RPMI8226 (cell line): Measurements from ENCODE around the gene ARF5.
A peak's percentile ranks its signal among the peaks of the same experiment; 100 is the strongest.
"Not testable (repeated sequence)": the region's sequence is repeated elsewhere in the genome, so short reads cannot be mapped to it uniquely, and the experiment has no call there.

Experiments used
- DNase-seq: peaks from one replicate; pipeline ENCODE4 v3.0.0-alpha.2; 2015

ARF5 gene

GRCh38 chr7:127588019-127588696 lies at the start of gene ARF5:
Gene ARF5, plus strand, starts transcription at chr7:127588411. Its CDS starts 88 bp downstream, at chr7:127588499.
- DNase-seq, result peak; percentile 93

GRCh38 chr7:127539116-127539515 lies 49.1 kb upstream of the ARF5 start:
- DNase-seq, result no peak

GRCh38 chr7:127540461-127540860 lies 47.8 kb upstream of the ARF5 start:
- not testable (repeated sequence) for DNase-seq

DNA sequence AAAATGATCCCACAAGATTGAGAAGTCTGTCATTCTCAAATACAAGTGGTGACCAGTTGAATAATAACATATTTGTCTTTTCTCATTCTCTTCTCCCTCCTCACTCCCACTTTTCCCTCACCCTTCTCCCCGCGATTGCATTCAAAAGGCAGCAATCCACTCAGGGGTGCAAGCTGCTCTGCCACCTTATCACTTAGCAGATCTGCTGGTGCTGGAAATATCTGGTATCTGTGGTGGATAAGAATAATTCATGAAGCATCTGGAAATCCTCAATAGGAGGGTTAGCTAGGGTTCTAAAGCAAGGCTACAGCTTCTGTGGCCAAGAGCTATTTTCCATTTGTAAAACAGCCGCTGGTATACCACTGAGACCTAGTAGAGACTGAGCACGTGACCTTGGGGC lies 46.7 kb upstream of the ARF5 start:
- DNase-seq, result no peak

DNA sequence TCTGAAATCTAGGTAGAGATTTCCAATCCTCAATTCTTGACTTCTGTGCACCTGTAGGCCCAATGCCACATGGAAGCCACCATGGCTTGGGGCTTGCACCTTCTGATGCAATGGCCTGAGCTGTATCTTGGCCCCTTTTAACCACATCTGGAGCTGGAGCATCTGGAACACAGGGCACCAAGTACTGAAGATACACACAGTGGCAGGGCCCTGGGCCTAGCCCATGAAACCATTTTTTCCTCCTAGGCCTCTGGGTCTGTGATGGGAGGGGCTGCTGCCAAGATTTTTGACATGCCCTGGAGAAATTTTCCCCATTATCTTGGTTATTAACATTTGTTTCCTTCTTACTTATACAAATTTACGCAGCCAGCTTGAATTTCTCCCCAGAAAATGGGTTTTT lies 41.9 kb upstream of the ARF5 start:
- no peak for DNase-seq

GRCh38 chr7:127550247-127550646 lies 38.0 kb upstream of the ARF5 start:
- no peak for DNase-seq

GRCh38 chr7:127551941-127552340 lies 36.3 kb upstream of the ARF5 start:
- no peak for DNase-seq

GRCh38 chr7:127556404-127556803 lies 31.8 kb upstream of the ARF5 start:
- DNase-seq, result no peak

DNA sequence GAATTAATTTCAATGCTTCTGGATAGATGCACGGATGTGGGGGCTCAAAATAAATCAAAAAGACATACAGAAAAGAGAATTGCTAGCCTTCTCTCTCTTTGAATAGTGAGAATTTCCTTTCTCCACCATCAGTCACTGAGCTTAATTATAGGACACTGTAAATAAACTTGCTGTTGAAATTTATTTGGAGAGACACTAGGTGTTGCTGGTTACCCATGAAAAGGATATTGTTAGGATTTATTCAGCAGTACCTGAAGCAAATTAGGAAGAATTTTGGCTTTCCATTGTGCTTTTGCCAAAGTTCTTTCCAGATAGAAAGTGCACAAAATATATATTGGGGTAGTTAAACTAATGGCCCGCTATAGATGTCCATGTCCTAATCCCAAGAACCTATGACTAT lies 30.4 kb upstream of the ARF5 start:
- no peak for DNase-seq

- DNase-seq, result no peak
These were observed 22.0 kb upstream of the ARF5 start for GRCh38 chr7:127566242-127566641.

DNA sequence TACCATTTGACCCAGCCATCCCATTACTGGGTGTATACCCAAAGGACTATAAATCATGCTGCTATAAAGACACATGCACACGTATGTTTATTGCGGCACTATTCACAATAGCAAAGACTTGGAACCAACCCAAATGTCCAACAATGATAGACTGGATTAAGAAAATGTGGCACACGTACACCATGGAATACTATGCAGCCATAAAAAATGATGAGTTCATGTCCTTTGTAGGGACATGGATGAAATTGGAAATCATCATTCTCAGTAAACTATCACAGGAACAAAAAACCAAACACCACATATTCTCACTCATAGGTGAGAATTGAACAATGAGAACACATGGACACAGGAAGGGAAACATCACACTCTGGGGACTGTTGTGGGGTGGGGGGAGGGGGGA lies 20.2 kb upstream of the ARF5 start:
- DNase-seq, result not testable (repeated sequence)

DNA sequence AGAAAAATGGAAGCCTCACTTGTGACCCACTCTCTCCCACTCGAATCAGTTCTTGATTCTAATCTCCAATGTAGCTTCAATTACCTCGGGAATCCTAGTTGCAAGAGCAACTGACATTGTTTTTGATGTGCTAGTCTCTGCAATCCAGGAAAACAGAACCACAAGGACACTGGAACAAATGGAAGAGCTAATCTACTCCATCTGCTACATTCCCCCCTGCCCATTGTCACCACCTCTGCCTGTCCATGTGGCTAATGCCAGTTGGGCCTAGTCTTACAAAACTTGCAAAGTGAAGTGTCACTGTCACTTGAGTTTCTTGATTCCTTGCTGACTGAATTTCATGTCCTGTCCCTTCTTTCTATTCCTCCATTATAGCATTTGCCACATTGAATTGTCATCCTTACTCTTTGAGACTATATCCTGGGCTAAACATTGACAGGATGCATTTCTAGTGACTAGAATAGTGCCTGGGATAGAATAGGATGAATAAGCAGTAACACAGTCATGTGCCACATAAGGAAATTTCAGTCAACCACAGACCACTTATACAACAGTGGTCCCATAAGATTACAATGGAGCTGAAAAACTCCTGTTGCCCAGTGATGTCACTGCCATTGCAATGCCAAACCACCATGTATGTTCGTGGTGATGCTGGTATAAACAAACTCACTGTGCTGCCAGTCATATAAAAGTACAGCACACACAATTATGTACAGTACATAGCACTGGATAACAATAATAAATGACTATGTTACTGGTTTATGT lies 16.3 kb upstream of the ARF5 start:
- no peak for DNase-seq

DNA sequence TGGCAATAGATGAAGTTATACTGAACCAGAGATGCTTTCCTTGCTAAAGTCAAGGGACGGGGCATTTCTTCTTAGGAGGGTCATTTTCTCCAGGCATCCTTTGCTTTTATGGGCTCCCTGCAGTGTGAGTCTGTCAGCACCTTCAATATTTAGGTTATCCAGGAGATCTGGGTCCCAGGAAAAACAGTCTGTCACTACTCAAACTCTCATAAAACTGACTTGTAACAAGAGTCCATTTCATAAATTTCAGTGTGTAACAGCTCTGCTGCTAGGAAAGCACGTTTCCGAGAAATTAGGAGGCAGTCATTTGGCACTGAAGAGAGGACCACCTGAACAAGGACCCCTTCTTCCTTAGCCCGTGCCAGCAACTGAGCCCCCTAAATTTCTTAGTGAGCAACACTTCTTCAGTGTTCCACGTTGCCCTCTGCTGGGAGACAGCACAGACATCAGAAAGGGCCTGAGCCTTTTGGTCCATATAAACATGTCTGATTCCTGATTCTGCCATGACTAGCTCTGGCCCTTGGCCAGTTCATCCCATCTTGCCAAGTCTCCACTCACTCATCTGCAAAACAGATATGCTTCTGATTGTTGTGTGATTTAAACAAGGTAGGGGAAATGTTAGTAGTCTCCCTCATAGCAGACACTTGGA lies 10.1 kb upstream of the ARF5 start:
- no peak for DNase-seq

GRCh38 chr7:127578711-127579275 lies 9.4 kb upstream of the ARF5 start:
- DNase-seq, result no peak

DNA sequence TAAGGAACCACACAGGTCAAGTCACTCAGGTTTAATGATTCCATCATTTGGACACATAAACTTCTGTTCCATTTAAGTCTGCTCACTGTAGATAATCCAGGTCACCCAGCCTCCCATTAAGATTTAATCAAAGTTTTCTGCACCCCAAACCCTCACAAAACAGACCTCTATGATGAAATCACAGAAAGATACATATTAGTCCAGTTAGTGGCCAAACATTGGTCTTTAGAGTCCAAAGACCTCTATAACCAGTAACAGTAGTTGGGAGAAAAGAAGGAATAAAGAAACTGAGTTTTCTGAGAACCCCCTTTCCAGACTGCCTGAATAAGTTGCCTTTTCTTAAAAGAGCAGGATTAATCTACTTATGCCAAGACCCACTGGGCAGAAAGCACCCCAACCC lies 7.6 kb upstream of the ARF5 start:
- no peak for DNase-seq

DNA sequence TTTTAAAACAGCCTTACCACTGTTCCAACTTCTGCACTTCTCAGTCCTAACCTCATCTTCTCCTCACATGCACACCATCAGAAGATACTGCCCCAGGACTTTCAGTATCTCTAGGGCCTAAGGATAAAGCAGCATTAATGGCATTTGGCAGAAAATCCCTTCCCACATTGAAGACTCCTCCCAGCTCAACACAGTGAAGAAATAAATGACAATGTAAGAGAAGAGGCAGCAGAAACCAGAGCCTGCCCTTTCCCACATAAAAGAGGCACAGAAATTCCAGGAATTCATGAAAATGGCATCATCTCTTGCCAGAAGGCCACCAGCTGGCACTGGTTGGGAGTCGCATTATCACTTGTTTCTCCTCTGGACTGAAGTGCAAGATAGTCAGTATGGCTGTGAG lies 6.5 kb upstream of the ARF5 start:
- no peak for DNase-seq

DNA sequence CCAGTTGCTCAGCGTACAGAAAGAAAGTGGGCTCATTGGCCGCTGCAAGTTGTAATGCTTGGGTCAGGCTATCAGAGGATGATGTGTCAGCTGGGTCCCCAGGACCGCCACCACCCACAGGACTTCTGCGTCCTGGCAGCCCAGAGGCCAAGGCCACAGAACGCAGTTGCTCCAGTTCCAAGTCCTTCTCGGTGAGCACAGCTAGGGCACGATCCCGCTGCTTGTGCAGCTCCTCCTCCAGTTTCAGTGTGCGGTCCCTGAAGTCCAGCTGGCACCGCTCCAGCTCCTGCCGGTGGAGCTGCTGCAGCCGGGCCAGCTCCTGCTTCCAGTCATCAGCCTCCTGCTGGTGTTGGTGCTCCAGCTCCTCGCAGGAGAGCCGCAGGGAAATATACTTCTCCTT lies 5.8 kb upstream of the ARF5 start:
- DNase-seq, result no peak

DNA sequence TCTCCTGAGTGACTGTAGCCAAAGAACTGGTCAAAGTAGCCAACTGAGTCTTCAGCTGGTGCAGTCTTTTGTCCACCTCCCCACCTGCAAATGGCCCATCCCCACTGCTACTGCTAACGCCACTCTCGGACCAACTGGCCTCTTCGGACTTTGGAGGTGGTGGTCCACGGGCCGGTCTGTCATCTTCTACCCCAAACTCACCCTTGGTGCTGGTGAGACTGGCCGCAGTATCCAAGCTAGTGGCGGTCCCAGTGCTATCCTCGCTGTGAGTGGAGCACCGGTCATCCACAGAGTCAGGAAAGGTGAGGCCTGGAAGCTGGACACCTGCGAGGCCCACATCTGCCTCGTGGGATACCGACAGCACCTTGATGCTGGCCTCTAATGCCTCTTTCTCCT lies 3.6 kb upstream of the ARF5 start:
- DNase-seq, result no peak

DNA sequence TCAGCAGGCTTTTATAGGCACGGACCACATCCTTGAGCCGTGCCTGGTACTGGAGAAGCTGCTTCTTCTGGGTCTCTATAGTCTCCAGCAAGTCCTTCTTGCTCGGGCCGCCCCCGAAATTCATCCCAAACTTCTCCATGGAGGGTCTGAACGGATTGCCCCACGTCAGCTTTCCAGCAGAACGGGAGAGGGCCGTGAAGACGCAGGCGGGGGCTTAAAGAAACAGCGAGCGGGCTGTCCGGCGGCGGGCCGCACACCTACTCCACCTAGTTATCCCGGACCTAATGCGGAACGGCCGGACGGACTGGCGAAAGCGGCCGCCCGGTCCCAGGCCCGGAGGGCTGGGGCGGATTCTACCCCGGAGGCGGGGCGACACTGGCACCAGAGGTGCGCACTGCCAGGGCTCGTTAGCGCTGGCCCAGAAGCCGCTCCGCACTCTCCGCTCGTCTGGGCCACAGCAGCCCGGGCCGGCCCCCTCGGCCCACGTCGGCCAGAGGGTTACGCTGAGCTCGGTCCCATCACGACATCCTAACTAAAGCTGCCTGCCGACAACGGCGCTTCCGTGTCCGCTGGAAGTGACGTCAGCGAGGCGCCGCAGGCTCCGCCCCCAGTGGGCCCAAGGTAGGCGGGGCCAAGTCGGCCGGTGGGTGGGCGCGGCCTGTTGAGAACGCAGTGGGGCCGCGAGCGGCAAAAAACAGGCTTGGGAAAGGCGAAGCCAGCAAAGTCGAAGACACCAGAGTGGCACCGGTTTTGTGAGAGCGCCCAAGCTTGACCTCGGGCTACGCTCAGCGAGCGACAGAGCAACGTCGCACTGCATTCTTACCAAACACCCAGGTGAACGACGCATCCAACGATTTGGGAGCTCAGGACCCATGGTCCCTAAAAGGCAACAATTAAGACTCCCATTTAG lies 2.9 kb upstream of the ARF5 start, which contains the start of gene GCC1:
Gene GCC1, minus strand, starts transcription at position 553 of the 910 bp plus-strand sequence. Its CDS starts 414 bp downstream, at position 139.
- DNase-seq, result peak; percentile 89

DNA sequence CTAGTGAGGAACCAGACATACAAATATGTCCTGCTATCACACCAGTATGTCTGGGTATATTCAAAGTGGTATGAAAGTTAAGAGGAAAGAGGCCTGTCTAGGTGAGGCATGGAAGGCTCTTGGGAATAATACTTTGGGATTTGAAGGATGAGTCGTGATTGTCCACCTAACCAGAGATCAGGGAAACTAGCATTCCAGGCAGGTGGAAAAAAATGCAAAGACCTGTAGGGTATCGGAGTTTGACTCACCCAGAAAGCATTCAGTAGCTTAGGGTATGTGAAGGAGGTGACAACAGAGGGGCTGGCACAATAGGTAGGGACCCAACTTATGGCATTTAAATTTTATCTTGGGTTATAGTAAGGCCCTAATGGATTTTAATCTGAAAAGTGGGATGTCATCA lies 1.9 kb upstream of the ARF5 start:
- DNase-seq, result no peak

DNA sequence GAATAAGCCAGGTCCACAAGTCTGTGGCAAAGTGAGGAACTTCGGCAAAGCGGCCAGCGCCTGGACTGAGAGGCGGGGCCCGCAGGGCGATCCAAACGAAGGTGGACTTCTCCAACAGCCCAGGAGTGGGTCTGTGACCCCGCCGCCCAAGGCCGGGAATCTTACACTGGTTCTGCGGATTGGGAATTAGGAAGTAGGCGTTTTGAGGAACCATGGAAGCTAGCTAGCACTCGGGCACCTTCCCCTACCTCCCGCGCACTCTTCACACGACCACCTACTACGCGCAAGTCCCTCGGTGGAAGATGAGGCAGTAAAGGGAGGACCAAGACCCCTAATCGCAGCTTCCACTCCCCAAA lies 570 bp upstream of the ARF5 start:
- DNase-seq, result no peak

DNA sequence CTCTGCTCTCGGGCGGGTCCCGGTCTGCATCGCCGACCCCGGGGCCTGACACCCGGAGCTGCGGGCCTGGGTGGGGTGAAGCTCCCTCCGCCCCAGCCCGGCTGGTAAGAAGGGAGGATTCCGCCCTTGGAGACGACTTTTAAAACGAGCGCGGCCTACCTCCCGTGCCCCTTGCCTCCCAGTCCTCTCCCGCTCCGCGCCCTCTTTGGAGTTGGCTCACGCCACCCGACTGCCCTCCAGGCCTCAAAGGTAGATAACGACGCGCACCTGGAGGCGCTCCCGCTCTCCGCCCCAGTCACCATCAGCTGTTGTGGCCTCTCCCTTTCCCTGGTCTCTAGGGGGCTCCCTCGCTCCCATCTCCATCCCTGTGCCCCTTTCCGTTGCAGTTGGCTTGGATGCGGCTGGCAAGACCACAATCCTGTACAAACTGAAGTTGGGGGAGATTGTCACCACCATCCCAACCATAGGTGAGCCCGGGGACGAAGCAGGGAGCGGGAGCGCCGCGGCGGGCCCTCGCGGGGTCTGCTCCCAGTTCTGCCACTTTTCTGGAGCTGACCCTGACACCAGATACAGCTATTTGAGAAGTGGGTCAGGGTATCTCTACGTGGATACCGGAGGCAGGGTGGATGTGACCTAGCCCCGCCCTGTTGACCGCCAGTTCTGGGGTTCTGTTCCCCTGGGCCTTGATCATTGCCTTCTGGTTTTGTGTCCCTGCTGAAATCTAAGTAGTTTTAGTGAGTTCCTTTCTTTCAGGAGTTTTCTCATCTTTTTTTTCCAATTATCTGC lies 679 bp downstream of the ARF5 start:
- DNase-seq, result peak; percentile 65
